IPS-18c (cell line): ENCODE measurements around the gene RNU6-9.
"Not testable (repeated sequence)": the region's sequence is repeated elsewhere in the genome, so short reads cannot be mapped to it uniquely, and the experiment has no call there.

Source experiments
- H3K4me3 ChIP-seq: 2 replicates; pipeline ENCODE4 v1.7.0; 2013; ENCODE audit warnings: low read depth, mild to moderate bottlenecking, low read length, moderate library complexity; ENCODE audit not compliant: insufficient read depth
- H3K9me3 ChIP-seq: one replicate; pipeline ENCODE4 v1.6.1; 2013; ENCODE audit warnings: mild to moderate bottlenecking, low read length, moderate library complexity; ENCODE audit not compliant: control insufficient read depth, insufficient read depth

The RNU6-9 gene

DNA sequence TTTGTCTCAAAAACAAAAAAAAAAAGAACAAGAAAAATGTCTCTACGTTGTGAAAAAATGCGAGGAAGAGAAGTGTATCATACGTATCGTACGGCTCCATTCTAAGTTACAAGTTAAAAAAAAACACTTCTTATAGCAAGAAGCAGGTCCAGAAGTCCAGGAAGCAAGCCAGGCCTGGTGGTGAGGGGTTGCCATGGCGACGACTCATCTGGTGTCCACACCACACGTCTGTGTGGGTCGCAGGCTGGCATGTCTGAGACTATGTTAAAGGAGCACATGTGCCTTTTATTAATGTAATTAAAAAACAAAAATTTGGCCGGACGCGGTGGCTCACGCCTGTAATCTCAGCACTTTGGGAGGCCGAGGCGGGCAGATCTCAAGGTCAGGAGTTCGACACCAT, 6.2 kb upstream of the RNU6-9 start:
- Histone ChIP-seq H3K4me3 (no peak overlapping the region), H3K9me3 (peaks cover 2% of the 10 kb centered on the region)

- H3K4me3 ChIP-seq = no peak overlapping the region
- peaks cover 2% of the 10 kb centered on the region for H3K9me3 ChIP-seq
Measured at GRCh38 chr19:887599-887998, 5.7 kb upstream of the RNU6-9 start.

DNA sequence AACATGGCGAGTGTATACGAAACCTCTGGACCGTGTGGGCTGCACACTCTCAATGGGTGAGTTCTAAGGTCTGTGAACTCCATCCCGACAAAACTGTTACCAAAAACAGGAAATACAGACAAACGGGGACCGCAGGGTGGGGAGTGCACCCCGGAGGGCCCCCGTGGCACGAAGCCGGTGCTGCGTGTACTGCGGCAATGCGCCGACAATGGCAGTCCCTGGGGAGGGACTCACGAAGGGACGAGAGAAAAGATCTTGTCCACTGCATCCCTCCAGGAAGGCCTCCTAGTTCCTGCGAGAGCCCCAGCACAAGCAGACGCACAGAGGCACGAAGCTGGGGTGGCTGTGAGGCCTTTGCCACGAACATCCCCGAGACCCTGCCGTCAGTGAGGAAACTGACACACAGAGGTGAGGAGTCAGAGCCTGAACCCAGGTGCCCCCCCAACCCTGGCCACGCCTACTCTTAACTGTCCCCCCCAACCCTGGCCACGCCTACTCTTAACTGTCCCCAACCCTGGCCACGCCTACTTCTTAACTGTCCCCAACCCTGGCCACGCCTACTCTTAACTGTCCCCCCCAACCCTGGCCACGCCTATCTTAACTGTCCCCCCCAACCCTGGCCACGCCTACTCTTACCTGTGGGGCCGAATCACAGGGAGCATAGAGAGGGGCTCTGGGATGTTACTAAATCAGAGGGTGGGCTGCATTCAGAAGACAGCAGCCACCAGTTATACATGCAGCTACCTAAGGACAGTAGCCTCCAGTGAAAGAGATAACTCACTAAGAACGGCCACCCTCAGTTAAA, 4.5 kb upstream of the RNU6-9 start:
- peaks cover 2% of the 10 kb centered on the region for H3K9me3 ChIP-seq
- no peak overlapping the region for H3K4me3 ChIP-seq

GRCh38 chr19:889662-890295, 3.5 kb upstream of the RNU6-9 start:
- Histone ChIP-seq H3K4me3 (no peak overlapping the region), H3K9me3 (no peaks in the 10 kb centered on the region)

- Histone ChIP-seq H3K4me3 (no peak overlapping the region), H3K9me3 (no peaks in the 10 kb centered on the region)
Measured at GRCh38 chr19:890831-891230, 2.5 kb upstream of the RNU6-9 start.

GRCh38 chr19:891421-892200, 1.7 kb upstream of the RNU6-9 start:
- H3K9me3 ChIP-seq = not testable (repeated sequence)
- H3K4me3 ChIP-seq = peak overlapping the region; percentile 83; the same call in 1 of the 2 replicates

DNA sequence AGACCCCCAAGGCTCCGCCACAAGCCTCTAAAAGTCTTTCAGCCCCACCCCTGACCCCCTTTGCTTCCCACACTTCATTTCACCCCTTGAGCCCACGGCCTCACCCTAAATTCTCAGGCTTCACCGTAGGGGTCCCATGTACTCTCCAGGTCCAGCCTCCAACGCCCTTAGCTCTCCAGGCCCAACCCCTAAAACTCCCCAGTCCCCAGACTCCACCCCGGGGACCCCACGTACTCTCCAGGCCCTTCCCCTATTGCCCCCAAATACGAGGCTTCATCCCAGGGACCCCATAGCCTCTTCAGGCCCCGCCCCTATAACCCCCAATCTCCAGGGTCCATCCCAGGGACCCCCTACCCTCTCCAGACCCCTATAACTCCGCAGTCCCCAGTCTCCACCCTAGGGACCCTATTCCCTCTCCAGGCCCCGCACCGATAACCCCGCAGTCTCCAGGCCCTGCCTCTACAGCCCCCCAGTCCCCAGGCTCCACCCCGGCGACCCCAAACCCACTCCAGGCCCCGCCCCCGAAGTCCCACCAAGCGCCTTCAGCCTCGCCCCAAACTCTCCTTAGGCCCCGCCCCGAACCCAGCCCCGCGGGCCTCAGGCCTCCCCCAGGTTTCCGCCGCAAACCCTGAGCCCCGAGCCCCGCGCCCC, 916 bp upstream of the RNU6-9 start:
- peak overlapping the region; percentile 83 for H3K4me3 ChIP-seq
- H3K9me3 ChIP-seq = no peaks in the 10 kb centered on the region

- no peaks in the 10 kb centered on the region for H3K9me3 ChIP-seq
- H3K4me3 ChIP-seq = no peak overlapping the region
Measured at GRCh38 chr19:896434-896833, 3.1 kb downstream of the RNU6-9 start.

DNA sequence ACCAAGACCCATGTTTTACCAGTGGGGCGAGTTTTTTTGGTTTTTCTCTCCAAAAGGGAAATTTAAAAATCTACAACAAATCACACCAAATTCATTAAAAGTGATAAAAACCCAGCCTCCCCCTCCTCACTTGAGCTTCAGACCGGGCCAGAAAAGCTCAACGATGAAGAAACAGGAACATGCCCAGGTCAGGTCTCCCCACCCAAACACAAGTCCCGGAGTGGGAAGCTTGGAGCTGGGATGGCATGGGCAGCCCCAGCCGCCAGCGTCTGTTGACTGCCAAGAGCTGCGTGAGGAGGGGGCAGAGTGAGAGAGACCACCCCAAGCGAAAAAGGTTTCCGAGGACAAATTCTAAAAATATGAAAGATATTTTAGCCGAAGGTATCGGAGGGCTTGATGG, 3.7 kb downstream of the RNU6-9 start:
- Histone ChIP-seq H3K4me3 (no peak overlapping the region), H3K9me3 (no peaks in the 10 kb centered on the region)

- Histone ChIP-seq H3K9me3 (no peaks in the 10 kb centered on the region), H3K4me3 (no peak overlapping the region)
Measured at GRCh38 chr19:897442-898039, 4.3 kb downstream of the RNU6-9 start.

- Histone ChIP-seq H3K9me3 (no peaks in the 10 kb centered on the region), H3K4me3 (no peak overlapping the region)
Measured at GRCh38 chr19:898663-899062, 5.4 kb downstream of the RNU6-9 start.

GRCh38 chr19:899336-900042, 6.2 kb downstream of the RNU6-9 start:
- no peak overlapping the region for H3K4me3 ChIP-seq
- H3K9me3 ChIP-seq = no peaks in the 10 kb centered on the region

GRCh38 chr19:900043-900301, 6.7 kb downstream of the RNU6-9 start:
- Histone ChIP-seq H3K4me3 (no peak overlapping the region), H3K9me3 (no peaks in the 10 kb centered on the region)

DNA sequence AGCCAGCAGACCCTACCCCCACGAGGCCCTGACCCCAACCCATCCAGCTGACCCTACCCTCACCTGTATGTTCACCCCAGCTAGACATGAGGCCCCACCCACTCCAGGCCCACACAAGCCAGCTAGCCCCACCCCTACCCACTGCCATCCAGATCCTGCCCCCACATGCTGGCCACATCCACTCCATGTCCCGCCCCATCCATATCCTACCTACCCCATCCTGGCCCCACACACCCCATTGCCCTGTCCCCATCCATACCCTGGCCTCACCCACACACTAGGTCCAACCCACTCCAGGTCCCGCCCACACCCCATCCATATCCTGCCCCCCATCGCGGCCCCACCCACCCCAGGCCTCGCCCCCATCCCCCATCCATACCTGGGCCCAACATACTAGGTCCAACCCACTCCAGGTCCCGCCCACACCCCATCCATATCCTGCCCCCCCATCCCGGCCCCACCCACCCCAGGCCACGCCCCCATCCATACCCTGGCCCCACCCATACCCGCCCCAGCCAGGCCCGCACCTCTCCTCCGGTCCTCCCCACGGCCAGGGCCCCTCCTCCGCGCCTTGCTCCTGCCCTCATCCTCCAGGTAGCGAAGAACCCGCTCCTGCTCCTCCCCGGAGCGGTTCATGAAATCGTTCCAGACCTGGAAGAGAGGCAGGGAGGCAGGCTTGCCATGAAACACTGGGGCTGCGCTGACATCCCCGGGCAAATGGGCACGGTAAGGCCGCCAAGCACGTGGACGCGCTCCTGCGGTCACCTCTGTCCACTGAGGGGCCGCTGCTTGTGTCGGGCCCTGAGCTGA, 7.2 kb downstream of the RNU6-9 start:
- H3K9me3 ChIP-seq = no peaks in the 10 kb centered on the region
- H3K4me3 ChIP-seq = no peak overlapping the region

DNA sequence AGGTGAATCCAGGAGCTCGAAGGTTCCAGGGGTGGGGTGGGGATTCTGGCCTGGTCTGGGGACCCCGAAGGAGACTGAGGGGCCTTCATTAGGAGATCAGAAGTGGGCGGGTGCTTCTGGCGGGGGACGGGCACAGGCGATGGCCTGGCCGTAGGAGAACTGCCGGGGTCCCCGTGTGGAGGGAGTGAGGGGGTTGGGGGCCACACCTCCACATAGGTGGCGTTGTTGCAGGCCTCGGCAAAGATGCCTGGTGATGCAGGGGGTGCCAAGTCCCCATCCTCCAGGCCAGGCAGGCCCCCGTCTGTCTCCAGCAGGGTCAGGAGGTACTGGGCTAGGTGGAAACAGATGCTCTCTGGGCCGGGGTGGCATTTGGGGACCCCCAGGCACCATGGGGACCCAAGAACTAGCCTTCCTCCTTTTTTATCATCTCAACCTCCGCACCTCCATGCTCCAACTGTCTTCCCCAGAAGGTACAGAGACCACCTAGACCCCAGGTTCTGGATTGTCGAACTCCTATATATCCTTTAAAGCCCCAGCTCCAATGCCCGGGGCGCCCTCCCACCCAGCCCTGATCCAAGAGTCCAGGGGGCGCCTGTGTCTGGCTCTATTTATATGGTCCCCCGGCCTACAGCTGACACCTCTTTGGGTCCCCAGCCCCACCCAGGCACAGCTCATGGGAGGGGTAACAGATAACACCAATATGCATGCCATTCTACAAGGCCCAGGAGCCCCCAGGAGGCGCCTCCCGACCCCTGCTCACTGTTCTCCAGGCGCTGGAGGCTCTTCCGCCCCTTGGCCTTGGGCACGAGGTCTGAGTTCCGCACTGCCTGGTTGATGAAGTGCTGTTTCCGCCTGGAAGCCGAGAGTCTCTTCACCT, 8.2 kb downstream of the RNU6-9 start:
- H3K4me3 ChIP-seq = no peak overlapping the region

GRCh38 chr19:902093-902370, 8.7 kb downstream of the RNU6-9 start:
- H3K9me3 ChIP-seq = peaks cover 2% of the 10 kb centered on the region
- no peak overlapping the region for H3K4me3 ChIP-seq

More for the DNA sequence above, 8.2 kb downstream of the RNU6-9 start:
- peaks cover 2% of the 10 kb centered on the region for H3K9me3 ChIP-seq
